H1 (cell line): Measurements from ENCODE around the gene TFB2M. TPM values are rescaled to one million over a fixed set of nuclear protein-coding genes. Genes with fewer than 3 reads are reported as not detected.

Experiments used
- CTCF ChIA-PET: fragments of 300-600 bp; sonication (Branson Sonifier 250); formaldehyde crosslinking; loops from one replicate; lab custom pipeline; 2021; ENCODE audit not compliant: partially characterized antibody; lab: Charles Lee
- POLR2A ChIA-PET: fragments of 300-600 bp; sonication (Branson Sonifier 250); formaldehyde crosslinking; loops from one replicate; lab custom pipeline; 2021; ENCODE audit warnings: inconsistent platforms; ENCODE audit not compliant: partially characterized antibody; lab: Charles Lee
- DNase-seq, 2 experiments: peaks; one replicate each; pipeline versions ENCODE4 v3.0.0 to v3.0.0-alpha.2; 2010 to 2022; ENCODE audit warnings: low spot score in 2 of 2, low read depth in 1 of 2, mixed read lengths in 1 of 2
- FAIRE-seq: peaks from 2 replicates; lab custom pipeline; 2011; peaks lifted over from hg19 to GRCh38; lab: Jason Lieb, UNC
- H2AFZ ChIP-seq: 2 replicates; pipeline ENCODE4 v1.8.1; 2012; ENCODE audit warnings: low read length, inconsistent platforms
- H2AK5ac ChIP-seq: 2 replicates; pipeline ENCODE4 v1.6.1; 2013; ENCODE audit warnings: low read depth, low read length
- H2BK120ac ChIP-seq: replicated peaks from 2 replicates; pipeline ENCODE3; 2013; ENCODE audit warnings: low read depth, low read length, inconsistent platforms
- H2BK12ac ChIP-seq: 2 replicates; pipeline ENCODE4 v1.6.1; 2013; ENCODE audit warnings: low read depth, low read length
- H2BK15ac ChIP-seq: 2 replicates; pipeline ENCODE4 v1.6.1; 2013; ENCODE audit warnings: low read length
- H2BK20ac ChIP-seq: 2 replicates; pipeline ENCODE4 v1.6.1; 2013; ENCODE audit warnings: low read length
- H2BK5ac ChIP-seq: 2 replicates; pipeline ENCODE4 v1.6.1; 2013; ENCODE audit warnings: low read depth, low read length
- H3K14ac ChIP-seq: 2 replicates; pipeline ENCODE4 v1.6.1; 2013; ENCODE audit warnings: inconsistent platforms; ENCODE audit not compliant: insufficient read length
- H3K18ac ChIP-seq: 2 replicates; pipeline ENCODE4 v1.6.1; 2013; ENCODE audit warnings: low read length; ENCODE audit errors: extremely low read depth
- H3K23ac ChIP-seq: 2 replicates; pipeline ENCODE4 v1.6.1; 2013; ENCODE audit warnings: inconsistent platforms; ENCODE audit not compliant: insufficient read length
- H3K23me2 ChIP-seq: 2 replicates; pipeline ENCODE4 v1.6.1; 2013; ENCODE audit warnings: low read depth, low read length
- H3K27ac ChIP-seq: 2 replicates; pipeline ENCODE4 v1.6.1; 2011; ENCODE audit warnings: low read depth, low read length, inconsistent platforms
- H3K27me3 ChIP-seq, 4 experiments: replicated peaks in 1 of 4; 1 replicate in 1 of 4; 2 replicates in 3 of 4; pipeline versions ENCODE4 v1.6.1 to v1.8.1; 2011 to 2013; ENCODE audit warnings: low read length in 3 of 4, mild to moderate bottlenecking in 3 of 4, inconsistent platforms in 2 of 4, mixed read lengths in 2 of 4, moderate library complexity in 1 of 4; ENCODE audit not compliant: control insufficient read depth in 3 of 4, insufficient read depth in 3 of 4; ENCODE audit errors: extremely low read depth in 1 of 4
- H3K36me3 ChIP-seq, 4 experiments: 2 replicates each; pipeline versions ENCODE4 v1.6.1 to v1.8.1; 2011 to 2013; ENCODE audit warnings: mild to moderate bottlenecking in 4 of 4, low read length in 3 of 4, moderate library complexity in 2 of 4, control low read depth in 1 of 4, inconsistent platforms in 1 of 4; ENCODE audit not compliant: insufficient read depth in 4 of 4, control insufficient read depth in 2 of 4
- H3K4ac ChIP-seq: replicated peaks from 2 replicates; pipeline ENCODE3; 2013; ENCODE audit warnings: low read length, low read depth, mixed read lengths, inconsistent platforms; ENCODE audit not compliant: insufficient read length
- H3K4me1 ChIP-seq, 4 experiments: replicated peaks in 1 of 4; 1 replicate in 1 of 4; 2 replicates in 3 of 4; pipeline versions ENCODE4 v1.6.1 to v1.8.1; 2011 to 2013; ENCODE audit warnings: low read length in 3 of 4, inconsistent platforms in 2 of 4, mixed read lengths in 1 of 4; ENCODE audit not compliant: insufficient read depth in 4 of 4, control insufficient read depth in 3 of 4
- H3K4me2 ChIP-seq, 2 experiments: 2 replicates each; pipeline versions ENCODE4 v1.6.1 to v1.8.1; 2011 to 2013; ENCODE audit warnings: low read depth in 2 of 2, low read length in 2 of 2, control low read depth in 1 of 2, inconsistent platforms in 1 of 2, mild to moderate bottlenecking in 1 of 2; ENCODE audit not compliant: insufficient read depth in 1 of 2
- H3K4me3 ChIP-seq, 4 experiments: fragments of 200-600, 300-600 bp in 1 of 4; sonication (generic), shearing (Covaris generic), sonication (Bioruptor Twin) in 1 of 4; 2 replicates each; pipeline versions ENCODE4 v1.5.1 to v1.8.1; 2011 to 2016; ENCODE audit warnings: low read length in 4 of 4, low read depth in 3 of 4, control low read depth in 2 of 4, inconsistent platforms in 2 of 4, mild to moderate bottlenecking in 2 of 4, mixed read lengths in 1 of 4, moderate library complexity in 1 of 4; ENCODE audit not compliant: insufficient read depth in 2 of 4; ENCODE audit errors: extremely low read depth in 1 of 4
- H3K56ac ChIP-seq: replicated peaks from 2 replicates; pipeline ENCODE3; 2013; ENCODE audit warnings: low read depth, mild to moderate bottlenecking, mixed read lengths, low read length, inconsistent platforms; ENCODE audit not compliant: insufficient read length
- H3K79me1 ChIP-seq: 2 replicates; pipeline ENCODE4 v1.6.1; 2013; ENCODE audit warnings: low read depth, low read length, control low read depth
- H3K79me2 ChIP-seq, 2 experiments: 2 replicates each; pipeline versions ENCODE4 v1.6.1 to v1.8.1; 2012 to 2013; ENCODE audit warnings: low read length in 2 of 2, mild to moderate bottlenecking in 2 of 2, inconsistent platforms in 1 of 2; ENCODE audit not compliant: insufficient read depth in 2 of 2, control insufficient read depth in 1 of 2
- H3K9ac ChIP-seq, 4 experiments: replicated peaks in 1 of 4; 1 replicate in 1 of 4; 2 replicates in 3 of 4; pipeline versions ENCODE4 v1.6.1 to v1.8.1; 2011 to 2013; ENCODE audit warnings: low read depth in 3 of 4, low read length in 3 of 4, control low read depth in 2 of 4, mild to moderate bottlenecking in 2 of 4, moderate library complexity in 2 of 4, inconsistent platforms in 1 of 4; ENCODE audit errors: extremely low read depth in 1 of 4
- H3K9me3 ChIP-seq, 2 experiments: 2 replicates each; pipeline versions ENCODE4 v1.6.1 to v1.8.1; 2012 to 2013; ENCODE audit warnings: mild to moderate bottlenecking in 2 of 2, moderate library complexity in 2 of 2, control low read depth in 1 of 2, inconsistent platforms in 1 of 2, low read depth in 1 of 2, low read length in 1 of 2, mixed read lengths in 1 of 2; ENCODE audit not compliant: insufficient read depth in 2 of 2
- H4K20me1 ChIP-seq, 2 experiments: replicated peaks in 1 of 2; 2 replicates each; pipeline versions ENCODE3 to v1.8.1; 2011 to 2013; ENCODE audit warnings: inconsistent platforms in 2 of 2, low read length in 2 of 2, mild to moderate bottlenecking in 1 of 2; ENCODE audit not compliant: insufficient read depth in 2 of 2, control insufficient read depth in 1 of 2
- H4K5ac ChIP-seq: 2 replicates; pipeline ENCODE4 v1.6.1; 2013; ENCODE audit warnings: low read length, low read depth, mixed read lengths, inconsistent platforms; ENCODE audit not compliant: insufficient read length
- H4K8ac ChIP-seq: 2 replicates; pipeline ENCODE4 v1.8.0; 2013; ENCODE audit warnings: mild to moderate bottlenecking, moderate library complexity, low read length, inconsistent platforms; ENCODE audit not compliant: insufficient read depth; ENCODE audit errors: extremely low read depth
- H4K91ac ChIP-seq: replicated peaks from 2 replicates; pipeline ENCODE3; 2013; ENCODE audit warnings: low read length, mixed read lengths, inconsistent platforms; ENCODE audit not compliant: insufficient read length
- BCL11A ChIP-seq, 2 experiments: IDR thresholded peaks; one replicate each; pipeline ENCODE4 v1.6.1; 2011; ENCODE audit warnings: low read depth in 2 of 2, low read length in 2 of 2, mild to moderate bottlenecking in 2 of 2
- BRCA1 ChIP-seq: IDR thresholded peaks from 2 replicates; pipeline ENCODE4 v1.6.1; 2012; ENCODE audit warnings: low read depth, low read length, improper control_type of control experiment
- CBX8 ChIP-seq: fragments of 300-800, 300-1000 bp; sonication (generic); IDR thresholded peaks from 2 replicates; pipeline ENCODE4 v1.7.1; 2016; ENCODE audit warnings: low read depth, low read length, borderline replicate concordance
- CHD1 ChIP-seq: IDR thresholded peaks from 2 replicates; pipeline ENCODE4 v1.6.1; 2012; ENCODE audit warnings: low read depth, low read length, improper control_type of control experiment
- CREB1 ChIP-seq: IDR thresholded peaks from 2 replicates; pipeline ENCODE4 v1.6.1; 2012; ENCODE audit warnings: inconsistent platforms
- EP300 ChIP-seq, 2 experiments: IDR thresholded peaks; 1 replicate in 1 of 2; 2 replicates in 1 of 2; pipeline ENCODE4 v1.6.1; 2011 to 2012; ENCODE audit warnings: low read depth in 2 of 2, low read length in 2 of 2, mild to moderate bottlenecking in 2 of 2, borderline replicate concordance in 1 of 2, inconsistent platforms in 1 of 2, moderate library complexity in 1 of 2
- FOSL1 ChIP-seq: IDR thresholded peaks from 2 replicates; pipeline ENCODE4 v1.6.1; 2011; ENCODE audit warnings: mild to moderate bottlenecking, low read depth, low read length, moderate library complexity; ENCODE audit not compliant: insufficient read depth
- GTF2F1 ChIP-seq: IDR thresholded peaks from 2 replicates; pipeline ENCODE4 v1.6.1; 2012; ENCODE audit warnings: low read depth, low read length, improper control_type of control experiment, borderline replicate concordance
- MAFK ChIP-seq: IDR thresholded peaks from 2 replicates; pipeline ENCODE4 v1.6.1; 2012; ENCODE audit warnings: low read depth, mild to moderate bottlenecking, improper control_type of control experiment, low read length
- NRF1 ChIP-seq: IDR thresholded peaks from 2 replicates; pipeline ENCODE4 v1.6.1; 2011; ENCODE audit warnings: mild to moderate bottlenecking, low read depth, low read length, improper control_type of control experiment
- PHF8 ChIP-seq: fragments of 200-600 bp; sonication (generic); conservative IDR thresholded peaks from 2 replicates; pipeline ENCODE4 v1.7.1; 2012; ENCODE audit warnings: low read depth, mild to moderate bottlenecking, inconsistent platforms, low read length, moderate library complexity
- RXRA ChIP-seq: IDR thresholded peaks from 2 replicates; pipeline ENCODE4 v1.6.1; 2011; ENCODE audit warnings: low read depth, mild to moderate bottlenecking, low read length, moderate library complexity; ENCODE audit not compliant: insufficient read depth
- SIX5 ChIP-seq: IDR thresholded peaks from 2 replicates; pipeline ENCODE4 v1.6.1; 2011; ENCODE audit warnings: mild to moderate bottlenecking, low read depth, low read length
- TCF12 ChIP-seq: IDR thresholded peaks from 2 replicates; pipeline ENCODE4 v1.6.1; 2011; ENCODE audit warnings: low read depth, mild to moderate bottlenecking, low read length
- ZNF274 ChIP-seq: IDR thresholded peaks from 2 replicates; pipeline ENCODE4 v1.7.0; 2012; ENCODE audit warnings: low read length, borderline replicate concordance; ENCODE audit errors: extremely low read depth
- WGBS, 2 experiments: shearing (Covaris generic) in 1 of 2; methylation state at CpG; one replicate each; pipeline versions ENCODE4 v1.1.6 to v1.1.7; 2013 to 2015; ENCODE audit warnings: low lambda C conversion rate in 2 of 2, mixed read lengths in 2 of 2, inconsistent platforms in 1 of 2, low coverage in 1 of 2, missing lambda C conversion rate in 1 of 2; ENCODE audit not compliant: insufficient replicate concordance in 2 of 2, insufficient coverage in 1 of 2, insufficient read length in 1 of 2; ENCODE audit errors: extremely low coverage in 1 of 2, missing lambda C conversion rate in 1 of 2; 5-methylcytosine and 5-hydroxymethylcytosine counted together
- polyA plus RNA-seq, 7 experiments: library from polyadenylated mRNA; depleted of rRNA in 3 of 7; stranded (reverse) in 5 of 7; unstranded in 2 of 7; fragments of >200 nt in 5 of 7; fragments of 200-250 nt in 2 of 7; gene quantifications; 1 replicate in 5 of 7; 2 replicates in 1 of 7; 4 replicates in 1 of 7; pipeline versions ENCODE4 v1.2.1 to v1.2.3, GENCODE V29; 2011 to 2013; ENCODE audit warnings: missing spikeins in 2 of 7, mixed read lengths in 2 of 7
- total RNA-seq: library from RNA; stranded (reverse); fragmentation: NEBNext Ultra II Directional; extraction: Animal tissue kit (Norgen Biotek cat#: 25700); gene quantifications from 2 replicates; pipeline ENCODE4 v1.2.1, GENCODE V29; 2021

Gene TFB2M
- total and polyA plus RNA-seq, 2 of the 8 experiments (the other 6 are each of a cell fraction or from before 2014, with no cell fraction given): 10.4 to 22.0 TPM

GRCh38 chr1:246549665-246550064 lies 16.4 kb downstream of the TFB2M start:
- H3K4me1 ChIP-seq: no peaks in the 10 kb centered on the region
- H4K91ac ChIP-seq: no peak overlapping the region
- H3K27ac ChIP-seq: no peak overlapping the region
- H3K9ac ChIP-seq: no peak overlapping the region
- H3K14ac ChIP-seq: no peak overlapping the region
- no peaks in the 10 kb centered on the region for H3K9me3 ChIP-seq
- H3K4ac ChIP-seq: no peak overlapping the region
- H3K79me1 ChIP-seq: peaks cover 4% of the 10 kb centered on the region; the same call in 1 of the 2 replicates
- 65% methylated on average over 4 of the region's 4 CpGs; no CpG with 5 or more reads in 1 of the 2 experiments for WGBS, 2 experiments
- H4K8ac ChIP-seq: no peak overlapping the region
- no peak overlapping the region for H3K4me3 ChIP-seq
- H3K23ac ChIP-seq: no peak overlapping the region
- ChIA-PET POLR2A (interaction anchor here (1.0 kb wide), 1 partner anchor 16 kb away, joined by 3 read pairs; no protein-coding TSS in a partner anchor), CTCF (interaction anchor here (1.2 to 2.1 kb wide), 2 partner anchors 18 to 30 kb away, joined by 3 to 5 read pairs; no protein-coding TSS in a partner anchor)
- H3K23me2 ChIP-seq: no peaks in the 10 kb centered on the region
- H2BK15ac ChIP-seq: no peak overlapping the region
- no peak overlapping the region for H2AK5ac ChIP-seq
- H2BK120ac ChIP-seq: no peak overlapping the region
- H3K18ac ChIP-seq: no peak overlapping the region
- H3K27me3 ChIP-seq: no peaks in the 10 kb centered on the region
- H3K36me3 ChIP-seq: peaks cover 3 to 46% (median 14%) of the 10 kb centered on the region in 4 experiments; a peak in 6 of 8 replicates
- DNase-seq (no peak), FAIRE-seq (no peak)
- H2BK5ac ChIP-seq: no peak overlapping the region
- no peak overlapping the region for H3K56ac ChIP-seq
- H4K20me1 ChIP-seq: peaks cover 0 to 2% of the 10 kb centered on the region in 2 experiments
- H3K79me2 ChIP-seq: peaks cover 0 to 8% of the 10 kb centered on the region in 2 experiments; a peak in 1 of 4 replicates
- H4K5ac ChIP-seq: no peak overlapping the region
- H2BK20ac ChIP-seq: no peak overlapping the region
- no peak overlapping the region for H2BK12ac ChIP-seq
- no peak overlapping the region for H2AFZ ChIP-seq
- H3K4me2 ChIP-seq: no peak overlapping the region
- TF ChIP-seq EP300 (IDR thresholded peaks at IDR 0.05; ENCODE audit: borderline replicate concordance in 1 of 2, low read depth in 2 of 2, low read length in 2 of 2): no peak
- TF ChIP-seq TCF12: no peak
- TF ChIP-seq PHF8: no peak
- TF ChIP-seq SIX5: no peak
- TF ChIP-seq RXRA: no peak
- no peak for TF ChIP-seq MAFK
- no peak for TF ChIP-seq NRF1
- no peak for TF ChIP-seq CBX8
- TF ChIP-seq BCL11A (IDR thresholded peaks at IDR 0.05; ENCODE audit: low read depth in 2 of 2, low read length in 2 of 2): no peak
- TF ChIP-seq CHD1: no peak
- no peak for TF ChIP-seq ZNF274
- TF ChIP-seq FOSL1: no peak
- no peak for TF ChIP-seq CREB1
- no peak for TF ChIP-seq GTF2F1
- no peak for TF ChIP-seq BRCA1
